ENCODE data around the gene MACROH2A1. TPM values are rescaled to one million over a fixed set of nuclear protein-coding genes. Genes with fewer than 3 reads are reported as not detected.

MACROH2A1 gene
- total and polyA plus RNA-seq, 2 of the 4 experiments (the other 2 are of a cell fraction), result 122 to 126 TPM

DNA sequence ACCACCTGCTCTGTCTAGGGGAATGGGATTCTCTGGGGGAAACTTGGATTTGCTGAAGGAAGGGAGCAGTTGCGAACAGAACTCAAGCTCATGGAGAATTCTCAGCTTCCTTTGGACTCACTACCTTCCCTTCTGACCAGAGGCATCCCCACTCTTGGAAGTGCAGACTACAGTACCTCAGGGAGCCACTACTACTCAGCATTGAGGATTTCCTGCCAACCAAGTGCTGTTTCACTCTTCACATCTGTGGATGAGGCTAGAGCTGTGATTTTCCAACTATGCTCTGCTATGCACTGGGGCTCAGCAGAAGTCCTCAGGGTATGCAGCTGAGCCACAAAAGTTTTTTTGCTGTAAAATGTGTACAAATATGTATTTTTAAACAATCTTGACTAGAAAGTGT, 43.9 kb downstream of the MACROH2A1 start:
- no CpG with 5 or more reads among the region's 1 CpG for WGBS, 2 experiments (ENCODE audit: extremely low coverage in 2 of 2, insufficient read length in 1 of 2)
- Histone ChIP-seq H3K4me3 (ENCODE audit: insufficient read depth, low read depth, low read length) (no peak overlapping the region), H4K20me1 (ENCODE audit: insufficient read depth, low read length) (peaks cover 31% of the 10 kb centered on the region), H2AK5ac (ENCODE audit: low read depth, low read length) (peak overlapping the region; percentile 37; the same call in 1 of the 2 replicates), H2AK9ac (replicated peaks; ENCODE audit: low read depth, low read length, poor library complexity) (no peak overlapping the region), H4K5ac (ENCODE audit: low read depth, low read length) (peak overlapping the region; percentile 1; the same call in 1 of the 2 replicates), H2BK15ac (ENCODE audit: low read depth, low read length) (peak overlapping the region; percentile 12; the same call in 1 of the 3 replicates), H3K9me1 (ENCODE audit: insufficient read depth, low read length) (peaks cover 65% of the 10 kb centered on the region), H3K4me2 (ENCODE audit: low read depth, low read length) (no peak overlapping the region), H2AFZ (replicated peaks; ENCODE audit: low read length, poor library complexity) (no peak overlapping the region), H3K27me3 (ENCODE audit: control insufficient read depth, insufficient read depth, low read length) (no peaks in the 10 kb centered on the region), H4K8ac (ENCODE audit: low read depth in 2 of 2, low read length in 2 of 2) (no peak overlapping the region; a peak in 1 of 4 replicates), H3K18ac (ENCODE audit: low read depth, low read length) (peak overlapping the region; percentile 91; the same call in 1 of the 2 replicates), H3K9ac (ENCODE audit: low read depth, low read length) (no peak overlapping the region), H3K36me3 (ENCODE audit: control insufficient read depth, insufficient read depth, low read length) (peaks cover 22% of the 10 kb centered on the region), H4K91ac (ENCODE audit: insufficient read depth, low read depth, low read length) (peak overlapping the region; percentile 40; the same call in 1 of the 2 replicates), H3K4me1 (ENCODE audit: control insufficient read depth, insufficient read depth, low read length) (peaks cover 50% of the 10 kb centered on the region), H3K9me3 (ENCODE audit: control insufficient read depth, insufficient read depth, low read length) (no peaks in the 10 kb centered on the region), H3K14ac (replicated peaks; ENCODE audit: low read depth, low read length) (peak overlapping the region; percentile 27; the same call in 1 of the 2 replicates), H3K27ac (ENCODE audit: insufficient read depth, low read length) (no peak overlapping the region), H2BK5ac (ENCODE audit: low read depth, low read length, poor library complexity, severe bottlenecking) (peak overlapping the region; percentile 33), H3K23ac (ENCODE audit: low read depth, low read length) (no peak overlapping the region), H2BK20ac (ENCODE audit: low read depth, low read length) (no peak overlapping the region), H3K4ac (ENCODE audit: low read depth, low read length) (peak overlapping the region; percentile 49), H3K79me1 (ENCODE audit: low read depth in 1 of 2, low read length in 2 of 2) (peaks cover 36 to 84% of the 10 kb centered on the region in 2 experiments), H2BK120ac (ENCODE audit: low read depth, low read length) (peak overlapping the region; percentile 42), H3K56ac (ENCODE audit: extremely low read depth, insufficient read depth, low read length) (no peak overlapping the region)
- DNase-seq (peak; percentile 53), ATAC-seq (ENCODE audit: low read depth) (peak; percentile 13; the same call in 1 of the 2 replicates)
- in situ Hi-C loops (cut with MboI; ENCODE audit: low sequenced_read_pairs), result no loop called here
- intact Hi-C loops (cut with micrococcal nuclease), result loop anchor here (2.0 to 10.0 kb wide), 3 partner anchors 38 to 200 kb away; no protein-coding TSS in a partner anchor
- dilution Hi-C loops (cut with HindIII; ENCODE audit: low sequenced_read_pairs, unreplicated experiment), result no loop called here
- ChIA-PET CTCF (interaction anchor here (1.0 to 1.1 kb wide), 2 partner anchors 10 to 114 kb away, joined by 3 read pairs; no protein-coding TSS in a partner anchor), POLR2A (ENCODE audit: unreplicated experiment) (no interaction called here)
- no TSS peak for BruUV-seq (replicated peaks)
- no peak for TF ChIP-seq CEBPB (IDR thresholded peaks at IDR 0.05; ENCODE audit: low read depth, low read length)

Measured in IMR-90 (cell line).